Naive thymus-derived CD4-positive, alpha-beta T cell (primary cell): ENCODE data around the gene SPATA17. TPM values are rescaled to one million over a fixed set of nuclear protein-coding genes. Genes with fewer than 3 reads are reported as not detected.

ENCODE experiments used
- ATAC-seq: fragments of 150-1000 bp; cut with Tn5 transposase; 2 replicates; pipeline ENCODE4 v1.10.0; 2021; ENCODE audit warnings: mild to moderate bottlenecking, moderate library complexity
- CTCF ChIA-PET: fragments of 350-600 bp; sonication (Branson Sonifier 250); formaldehyde crosslinking; loops from one replicate; lab custom pipeline; 2021; ENCODE audit warnings: antibody characterized with exemption; lab: Charles Lee
- POLR2A ChIA-PET: fragments of 350-600 bp; sonication (Branson Sonifier 250); formaldehyde crosslinking; loops from one replicate; lab custom pipeline; 2021; ENCODE audit warnings: antibody characterized with exemption, inconsistent platforms; lab: Charles Lee
- DNase-seq, 9 donors: peaks; one replicate each; pipeline versions ENCODE4 v3.0.0 to v3.0.0-alpha.2; 2020 to 2022; ENCODE audit warnings: mixed read lengths in 1 of 9
- H3K27ac ChIP-seq: one replicate; pipeline ENCODE4 v1.7.0; 2013; ENCODE audit warnings: mild to moderate bottlenecking, low read depth, low read length, moderate library complexity
- H3K27me3 ChIP-seq, 2 donors: one replicate each; pipeline ENCODE4 v1.7.0; 2013; ENCODE audit warnings: low read length in 2 of 2, mild to moderate bottlenecking in 2 of 2, moderate library complexity in 2 of 2; ENCODE audit not compliant: control insufficient read depth in 2 of 2, insufficient read depth in 2 of 2
- H3K36me3 ChIP-seq, 3 experiments: 1 replicate in 2 of 3; 2 replicates in 1 of 3; pipeline ENCODE4 v1.7.0; 2013; ENCODE audit warnings: low read length in 3 of 3, mild to moderate bottlenecking in 3 of 3, moderate library complexity in 1 of 3; ENCODE audit not compliant: insufficient read depth in 3 of 3, control insufficient read depth in 2 of 3
- H3K4me1 ChIP-seq, 2 donors: one replicate each; pipeline ENCODE4 v1.7.0; 2013; ENCODE audit warnings: low read length in 2 of 2, mild to moderate bottlenecking in 2 of 2, moderate library complexity in 1 of 2; ENCODE audit not compliant: control insufficient read depth in 2 of 2, insufficient read depth in 2 of 2
- H3K4me3 ChIP-seq: 2 replicates; pipeline ENCODE4 v1.7.0; 2013; ENCODE audit warnings: mild to moderate bottlenecking, low read length
- H3K9me3 ChIP-seq, 3 experiments: 1 replicate in 2 of 3; 2 replicates in 1 of 3; pipeline ENCODE4 v1.7.0; 2013; ENCODE audit warnings: low read length in 3 of 3; ENCODE audit not compliant: control insufficient read depth in 2 of 3
- H3K27ac Mint-ChIP-seq, 9 donors: one replicate each; pipeline ENCODE4 v1.8.0; 2020 to 2022; ENCODE audit warnings: mixed read lengths in 9 of 9, mild to moderate bottlenecking in 8 of 9, moderate library complexity in 5 of 9, inconsistent platforms in 2 of 9
- H3K27me3 Mint-ChIP-seq, 5 donors: one replicate each; pipeline ENCODE4 v1.8.0; 2021 to 2022; ENCODE audit warnings: mixed read lengths in 5 of 5, mild to moderate bottlenecking in 1 of 5
- H3K36me3 Mint-ChIP-seq, 5 donors: one replicate each; pipeline ENCODE4 v1.8.0; 2020 to 2022; ENCODE audit warnings: mixed read lengths in 5 of 5, mild to moderate bottlenecking in 3 of 5, inconsistent platforms in 1 of 5
- H3K4me1 Mint-ChIP-seq, 7 donors: one replicate each; pipeline ENCODE4 v1.8.0; 2020 to 2022; ENCODE audit warnings: mixed read lengths in 7 of 7, mild to moderate bottlenecking in 3 of 7, inconsistent platforms in 1 of 7
- H3K4me3 Mint-ChIP-seq, 10 donors: one replicate each; pipeline ENCODE4 v1.8.0; 2020 to 2022; ENCODE audit warnings: mild to moderate bottlenecking in 10 of 10, mixed read lengths in 10 of 10, moderate library complexity in 6 of 10, inconsistent platforms in 2 of 10
- H3K9me3 Mint-ChIP-seq, 11 donors: one replicate each; pipeline ENCODE4 v1.8.0; 2020 to 2022; ENCODE audit warnings: mixed read lengths in 11 of 11, mild to moderate bottlenecking in 4 of 11, inconsistent platforms in 1 of 11, moderate library complexity in 1 of 11
- intact Hi-C, 2 donors: fragments of 100-400 bp; cut with micrococcal nuclease; formaldehyde crosslinking; loops; one replicate each; pipeline ENCODE4 v1.15.1; 2023
- polyA plus RNA-seq, 2 donors: library from polyadenylated mRNA; unstranded; fragments of 300-500 nt; fragmentation: Illumina TruSeq; gene quantifications; one replicate each; pipeline ENCODE4 v1.2.3, GENCODE V29; 2021
- total RNA-seq, 6 experiments: library from RNA in 5 of 6; stranded (reverse) in 5 of 6; gene quantifications; 1 replicate in 5 of 6; 2 replicates in 1 of 6; pipeline ENCODE4 v1.2.3 and lab custom pipeline; 2021 to 2026

Gene SPATA17
- total and polyA plus RNA-seq, 7 experiments from 2014 or later: not detected

GRCh38 chr1:217812175-217812574 lies 181.0 kb downstream of the SPATA17 start:
- ChIA-PET POLR2A (no interaction called here), CTCF (no interaction called here)
- intact Hi-C loops: no loop called here
- Histone ChIP-seq H3K9me3 (no peaks in the 10 kb centered on the region), H3K4me1 (no peaks in the 10 kb centered on the region), H3K36me3 (no peaks in the 10 kb centered on the region), H3K27me3 (no peaks in the 10 kb centered on the region), H3K27ac (no peak overlapping the region), H3K4me3 (no peak overlapping the region)
- Mint-ChIP-seq H3K27me3 (no peaks in the 10 kb centered on the region), H3K36me3 (no peaks in the 10 kb centered on the region), H3K4me3 (no peak overlapping the region), H3K9me3 (peaks cover 0 to 9% (median 3%) of the 10 kb centered on the region in 11 donors), H3K27ac (no peak overlapping the region), H3K4me1 (no peaks in the 10 kb centered on the region)
- DNase-seq: no peak
- no peak for ATAC-seq

- no peak for ATAC-seq
- POLR2A ChIA-PET: no interaction called here
Observed at GRCh38 chr1:217813031-217813430, 181.9 kb downstream of the SPATA17 start.

GRCh38 chr1:217837691-217838090 lies 206.5 kb downstream of the SPATA17 start:
- intact Hi-C loops: no loop called here
- no peak for ATAC-seq
- ChIA-PET CTCF (no interaction called here), POLR2A (no interaction called here)
- no peak for DNase-seq
- no peak overlapping the region for H3K4me3 ChIP-seq
- no peaks in the 10 kb centered on the region for H3K4me1 ChIP-seq
- peaks cover 0 to 4% (median 0%) of the 10 kb centered on the region in 3 experiments for H3K36me3 ChIP-seq
- Mint-ChIP-seq H3K9me3 (peaks cover 0 to 9% (median 0%) of the 10 kb centered on the region in 11 donors), H3K36me3 (no peaks in the 10 kb centered on the region), H3K27ac (no peak overlapping the region), H3K4me1 (no peaks in the 10 kb centered on the region), H3K27me3 (no peaks in the 10 kb centered on the region), H3K4me3 (no peak overlapping the region)
- no peaks in the 10 kb centered on the region for H3K27me3 ChIP-seq
- H3K27ac ChIP-seq: no peak overlapping the region
- no peaks in the 10 kb centered on the region for H3K9me3 ChIP-seq

More at GRCh38 chr1:217813031-217813430, 181.9 kb downstream of the SPATA17 start:
- Histone ChIP-seq H3K27me3 (no peaks in the 10 kb centered on the region), H3K4me3 (no peak overlapping the region), H3K9me3 (no peaks in the 10 kb centered on the region), H3K36me3 (no peaks in the 10 kb centered on the region), H3K27ac (no peak overlapping the region), H3K4me1 (no peaks in the 10 kb centered on the region)
- no peaks in the 10 kb centered on the region for H3K36me3 Mint-ChIP-seq
- no peak for DNase-seq
- H3K4me3 Mint-ChIP-seq: no peak overlapping the region
- no peak overlapping the region for H3K27ac Mint-ChIP-seq
- H3K27me3 Mint-ChIP-seq: no peaks in the 10 kb centered on the region
- intact Hi-C loops: no loop called here
- H3K4me1 Mint-ChIP-seq: no peaks in the 10 kb centered on the region
- peaks cover 0 to 12% (median 4%) of the 10 kb centered on the region in 11 donors for H3K9me3 Mint-ChIP-seq
- CTCF ChIA-PET: no interaction called here

- intact Hi-C loops: no loop called here
- H3K27me3 Mint-ChIP-seq: no peaks in the 10 kb centered on the region
- H3K27ac Mint-ChIP-seq: no peak overlapping the region
- Histone ChIP-seq H3K4me3 (no peak overlapping the region), H3K9me3 (no peaks in the 10 kb centered on the region), H3K4me1 (no peaks in the 10 kb centered on the region), H3K27me3 (no peaks in the 10 kb centered on the region), H3K36me3 (no peaks in the 10 kb centered on the region), H3K27ac (no peak overlapping the region)
- H3K4me1 Mint-ChIP-seq: no peaks in the 10 kb centered on the region
- no peak overlapping the region for H3K4me3 Mint-ChIP-seq
- peaks cover 0 to 9% (median 0%) of the 10 kb centered on the region in 11 donors for H3K9me3 Mint-ChIP-seq
- ATAC-seq (no peak), DNase-seq (no peak)
- H3K36me3 Mint-ChIP-seq: no peaks in the 10 kb centered on the region
- ChIA-PET POLR2A (no interaction called here), CTCF (no interaction called here)
Observed at GRCh38 chr1:217839161-217839560, 208.0 kb downstream of the SPATA17 start.

GRCh38 chr1:217846733-217847132 lies 215.6 kb downstream of the SPATA17 start:
- POLR2A ChIA-PET: no interaction called here
- Mint-ChIP-seq H3K9me3 (peaks cover 0 to 6% (median 0%) of the 10 kb centered on the region in 11 donors), H3K36me3 (no peaks in the 10 kb centered on the region), H3K4me1 (no peaks in the 10 kb centered on the region), H3K4me3 (no peak overlapping the region), H3K27ac (no peak overlapping the region), H3K27me3 (peaks cover 0 to 2% (median 0%) of the 10 kb centered on the region in 5 donors)
- no peaks in the 10 kb centered on the region for H3K9me3 ChIP-seq
- H3K36me3 ChIP-seq: no peaks in the 10 kb centered on the region
- ATAC-seq: no peak
- no peaks in the 10 kb centered on the region for H3K4me1 ChIP-seq
- CTCF ChIA-PET: no interaction called here
- no peaks in the 10 kb centered on the region for H3K27me3 ChIP-seq
- DNase-seq: no peak
- intact Hi-C loops: no loop called here
- H3K27ac ChIP-seq: no peak overlapping the region
- H3K4me3 ChIP-seq: no peak overlapping the region

GRCh38 chr1:217847643-217848042 lies 216.5 kb downstream of the SPATA17 start:
- no peak overlapping the region for H3K27ac ChIP-seq
- no peak overlapping the region for H3K27ac Mint-ChIP-seq
- intact Hi-C loops: no loop called here
- H3K9me3 ChIP-seq: no peaks in the 10 kb centered on the region
- H3K9me3 Mint-ChIP-seq: peaks cover 0 to 6% (median 0%) of the 10 kb centered on the region in 11 donors
- no peaks in the 10 kb centered on the region for H3K27me3 ChIP-seq
- H3K27me3 Mint-ChIP-seq: peaks cover 0 to 2% (median 0%) of the 10 kb centered on the region in 5 donors
- H3K4me3 Mint-ChIP-seq: no peak overlapping the region
- CTCF ChIA-PET: no interaction called here
- no peaks in the 10 kb centered on the region for H3K36me3 ChIP-seq
- H3K4me3 ChIP-seq: no peak overlapping the region
- no peaks in the 10 kb centered on the region for H3K4me1 Mint-ChIP-seq
- DNase-seq: no peak
- H3K36me3 Mint-ChIP-seq: no peaks in the 10 kb centered on the region
- no peak for ATAC-seq
- no peaks in the 10 kb centered on the region for H3K4me1 ChIP-seq
- POLR2A ChIA-PET: no interaction called here

GRCh38 chr1:217856342-217857034 lies 225.3 kb downstream of the SPATA17 start:
- Mint-ChIP-seq H3K4me1 (no peaks in the 10 kb centered on the region), H3K27me3 (no peaks in the 10 kb centered on the region), H3K27ac (no peak overlapping the region), H3K4me3 (no peak overlapping the region), H3K9me3 (peaks cover 2 to 29% (median 5%) of the 10 kb centered on the region in 11 donors), H3K36me3 (no peaks in the 10 kb centered on the region)
- POLR2A ChIA-PET: no interaction called here
- ATAC-seq: no peak
- Histone ChIP-seq H3K4me3 (no peak overlapping the region), H3K27ac (no peak overlapping the region), H3K9me3 (no peaks in the 10 kb centered on the region), H3K27me3 (no peaks in the 10 kb centered on the region), H3K4me1 (no peaks in the 10 kb centered on the region), H3K36me3 (no peaks in the 10 kb centered on the region)
- no peak for DNase-seq
- CTCF ChIA-PET: no interaction called here
- intact Hi-C loops: no loop called here
